ENCODE data around the gene CXorf38. TPM values are rescaled to one million over a fixed set of nuclear protein-coding genes. Genes with fewer than 3 reads are reported as not detected.
"Not testable (repeated sequence)": the region's sequence is repeated elsewhere in the genome, so short reads cannot be mapped to it uniquely, and the experiment has no call there.

The CXorf38 gene
- total RNA-seq, 2 experiments from 2014 or later = 26.6 to 26.7 TPM

DNA sequence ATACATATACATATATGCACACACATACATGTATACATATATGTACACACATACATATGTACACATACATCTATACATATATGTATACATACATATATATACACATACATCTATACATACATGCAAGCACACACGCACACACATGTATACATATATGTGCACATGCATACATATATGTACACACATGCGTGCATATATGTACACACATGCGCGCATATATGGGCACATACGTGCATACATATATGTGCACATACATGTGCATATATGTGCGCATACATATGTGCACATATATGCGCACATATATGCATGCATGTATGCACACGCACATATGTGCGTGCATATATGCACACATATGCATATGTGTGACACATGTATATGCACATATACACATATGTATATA lies 31.4 kb downstream of the CXorf38 start:
- Mint-ChIP-seq H3K36me3 (no peaks in the 10 kb centered on the region), H3K27me3 (no peaks in the 10 kb centered on the region), H3K4me3 (no peak overlapping the region), H3K9me3 (no peaks in the 10 kb centered on the region), H3K4me1 (no peaks in the 10 kb centered on the region), H3K27ac (no peak overlapping the region)
- ATAC-seq (ENCODE audit: low read depth) (no peak), DNase-seq (no peak)
- POLR2A ChIA-PET = no interaction called here

- POLR2A ChIA-PET = no interaction called here
- ATAC-seq (ENCODE audit: low read depth) = no peak
- Mint-ChIP-seq H3K4me3 (no peak overlapping the region), H3K27me3 (no peaks in the 10 kb centered on the region), H3K36me3 (no peaks in the 10 kb centered on the region), H3K4me1 (no peaks in the 10 kb centered on the region), H3K9me3 (no peaks in the 10 kb centered on the region), H3K27ac (no peak overlapping the region)
- DNase-seq = no peak
Measured at GRCh38 chrX:40612511-40612910, 34.9 kb downstream of the CXorf38 start.

DNA sequence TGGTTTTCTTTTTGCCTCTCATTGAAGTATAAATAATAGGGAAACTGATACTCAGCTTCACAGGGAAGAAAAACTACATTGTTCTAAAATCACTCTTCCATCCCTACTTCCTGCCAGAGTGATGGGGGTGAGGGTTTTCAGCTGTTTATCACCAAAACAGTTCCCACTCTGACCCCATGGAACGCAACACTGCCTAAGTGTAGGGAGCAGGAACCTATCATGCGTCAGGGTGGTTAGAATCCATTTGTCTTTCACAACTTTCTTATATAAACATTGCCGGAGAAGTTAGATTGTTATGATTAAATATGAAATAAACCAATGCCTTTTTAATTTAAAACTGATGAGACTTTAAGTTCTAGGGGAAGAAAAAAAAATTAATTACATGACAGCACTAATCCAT lies 40.0 kb downstream of the CXorf38 start:
- POLR2A ChIA-PET = no interaction called here
- Mint-ChIP-seq H3K9me3 (no peaks in the 10 kb centered on the region), H3K36me3 (peaks cover 4% of the 10 kb centered on the region), H3K4me3 (no peak overlapping the region), H3K4me1 (no peaks in the 10 kb centered on the region), H3K27me3 (no peaks in the 10 kb centered on the region), H3K27ac (no peak overlapping the region)
- DNase-seq = no peak
- no peak for ATAC-seq (ENCODE audit: low read depth)

DNA sequence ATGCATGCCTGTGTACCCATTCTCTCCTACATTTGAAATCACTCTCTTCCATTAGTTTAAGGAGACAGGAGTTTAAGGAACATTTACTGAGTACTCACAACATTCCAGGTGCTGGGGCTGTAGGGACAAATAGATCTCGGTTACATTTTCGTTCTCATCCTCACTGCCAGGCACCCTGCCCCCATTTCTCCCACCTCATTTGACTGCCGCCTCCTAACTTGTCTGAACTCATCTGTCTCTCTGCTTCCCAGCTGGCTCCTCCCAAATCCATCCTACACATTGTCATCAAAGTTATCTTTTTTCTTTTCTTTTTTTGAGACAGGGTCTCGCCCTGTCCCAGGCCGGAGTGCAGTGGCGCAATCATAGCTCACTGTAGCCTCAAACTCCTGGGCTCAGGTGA lies 43.9 kb downstream of the CXorf38 start:
- no peak overlapping the region for H3K27ac Mint-ChIP-seq
- no peaks in the 10 kb centered on the region for H3K27me3 Mint-ChIP-seq
- no peaks in the 10 kb centered on the region for H3K4me1 Mint-ChIP-seq
- no peak overlapping the region for H3K4me3 Mint-ChIP-seq
- H3K9me3 Mint-ChIP-seq = no peaks in the 10 kb centered on the region
- DNase-seq (no peak), ATAC-seq (ENCODE audit: low read depth) (no peak)
- peaks cover 16% of the 10 kb centered on the region for H3K36me3 Mint-ChIP-seq
- POLR2A ChIA-PET = no interaction called here

DNA sequence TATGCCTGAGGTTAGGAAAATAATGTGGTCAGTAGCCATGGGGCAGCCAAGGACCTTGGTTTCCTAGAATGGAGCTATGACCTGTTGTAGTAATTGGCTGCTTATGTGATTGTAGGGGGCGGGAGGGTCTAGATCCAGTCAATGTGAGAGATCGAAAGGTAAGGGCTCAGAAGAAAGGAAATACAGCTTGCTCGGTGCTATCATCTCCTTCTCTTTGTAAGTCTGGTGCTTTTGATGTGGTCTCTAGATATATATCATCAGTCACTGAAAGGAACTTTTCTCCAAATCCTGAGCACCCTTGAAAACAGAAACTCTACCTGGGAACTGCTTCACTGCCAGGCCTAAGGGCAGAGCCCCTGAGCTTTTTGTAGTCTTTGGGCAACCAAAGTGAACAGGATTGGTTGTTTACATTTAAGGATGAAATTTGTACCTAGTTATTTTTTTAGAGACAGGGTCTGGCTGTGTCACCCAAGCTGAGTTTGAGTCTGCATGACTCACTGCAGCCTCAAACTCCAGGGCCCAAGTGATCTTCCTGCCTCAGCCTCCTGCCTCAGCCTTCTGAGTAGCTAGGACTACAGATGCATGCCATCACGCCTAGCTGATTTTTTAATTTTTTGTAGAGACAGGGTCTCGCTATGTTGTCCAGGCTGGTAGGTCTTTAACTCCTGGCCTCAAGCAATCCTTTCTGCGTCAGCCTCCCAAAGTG lies 57.6 kb downstream of the CXorf38 start:
- POLR2A ChIA-PET = interaction anchor here (0.7 to 1.2 kb wide), 3 partner anchors 8 to 54 kb away, joined by 3 to 5 read pairs (median 4); partner anchors contain the start of gene ATP6AP2
- H3K9me3 Mint-ChIP-seq, DNase-seq, H3K27me3 Mint-ChIP-seq: not testable (repeated sequence)
- peak overlapping the region; percentile 41 for H3K4me3 Mint-ChIP-seq
- peak; percentile 96 for ATAC-seq (ENCODE audit: low read depth)
- peak overlapping the region; percentile 83 for H3K27ac Mint-ChIP-seq
- peaks cover 22% of the 10 kb centered on the region for H3K4me1 Mint-ChIP-seq
- peaks cover 10% of the 10 kb centered on the region for H3K36me3 Mint-ChIP-seq

GRCh38 chrX:40587623-40588022 lies 59.7 kb downstream of the CXorf38 start:
- H3K27ac Mint-ChIP-seq, H3K9me3 Mint-ChIP-seq, POLR2A ChIA-PET, H3K4me3 Mint-ChIP-seq, H3K36me3 Mint-ChIP-seq, DNase-seq, H3K27me3 Mint-ChIP-seq: not testable (repeated sequence)
- ATAC-seq (ENCODE audit: low read depth) = peak; percentile 23
- H3K4me1 Mint-ChIP-seq = peaks cover 32% of the 10 kb centered on the region

GRCh38 chrX:40582811-40583210 lies 64.5 kb downstream of the CXorf38 start:
- no peaks in the 10 kb centered on the region for H3K9me3 Mint-ChIP-seq
- H3K27me3 Mint-ChIP-seq = no peaks in the 10 kb centered on the region
- peaks cover 26% of the 10 kb centered on the region for H3K4me1 Mint-ChIP-seq
- POLR2A ChIA-PET = no interaction called here
- ATAC-seq (ENCODE audit: low read depth) = no peak
- no peak overlapping the region for H3K27ac Mint-ChIP-seq
- H3K4me3 Mint-ChIP-seq = no peak overlapping the region
- DNase-seq = no peak
- H3K36me3 Mint-ChIP-seq = peaks cover 5% of the 10 kb centered on the region

- not testable (repeated sequence) for H3K9me3 Mint-ChIP-seq; H3K27ac Mint-ChIP-seq; H3K36me3 Mint-ChIP-seq; ATAC-seq (ENCODE audit: low read depth); DNase-seq; H3K27me3 Mint-ChIP-seq
- POLR2A ChIA-PET = interaction anchor here (0.9 to 1.4 kb wide), 2 partner anchors 7 to 62 kb away, joined by 4 read pairs; no protein-coding TSS in a partner anchor
- Mint-ChIP-seq H3K4me3 (peak overlapping the region; percentile 77), H3K4me1 (peaks cover 23% of the 10 kb centered on the region)
Measured at GRCh38 chrX:40582178-40582577, 65.2 kb downstream of the CXorf38 start.

GRCh38 chrX:40581336-40581920 lies 65.9 kb downstream of the CXorf38 start:
- Mint-ChIP-seq H3K27ac (peak overlapping the region; percentile 64), H3K9me3 (no peaks in the 10 kb centered on the region), H3K36me3 (peaks cover 5% of the 10 kb centered on the region), H3K4me3 (peak overlapping the region; percentile 77), H3K4me1 (peaks cover 23% of the 10 kb centered on the region), H3K27me3 (no peaks in the 10 kb centered on the region)
- DNase-seq (no peak), ATAC-seq (ENCODE audit: low read depth) (no peak)
- POLR2A ChIA-PET = interaction anchor here (0.7 to 1.6 kb wide), 5 partner anchors 8 to 1775 kb away, joined by 3 to 8 read pairs (median 4); partner anchors contain the start of gene CXorf38

DNA sequence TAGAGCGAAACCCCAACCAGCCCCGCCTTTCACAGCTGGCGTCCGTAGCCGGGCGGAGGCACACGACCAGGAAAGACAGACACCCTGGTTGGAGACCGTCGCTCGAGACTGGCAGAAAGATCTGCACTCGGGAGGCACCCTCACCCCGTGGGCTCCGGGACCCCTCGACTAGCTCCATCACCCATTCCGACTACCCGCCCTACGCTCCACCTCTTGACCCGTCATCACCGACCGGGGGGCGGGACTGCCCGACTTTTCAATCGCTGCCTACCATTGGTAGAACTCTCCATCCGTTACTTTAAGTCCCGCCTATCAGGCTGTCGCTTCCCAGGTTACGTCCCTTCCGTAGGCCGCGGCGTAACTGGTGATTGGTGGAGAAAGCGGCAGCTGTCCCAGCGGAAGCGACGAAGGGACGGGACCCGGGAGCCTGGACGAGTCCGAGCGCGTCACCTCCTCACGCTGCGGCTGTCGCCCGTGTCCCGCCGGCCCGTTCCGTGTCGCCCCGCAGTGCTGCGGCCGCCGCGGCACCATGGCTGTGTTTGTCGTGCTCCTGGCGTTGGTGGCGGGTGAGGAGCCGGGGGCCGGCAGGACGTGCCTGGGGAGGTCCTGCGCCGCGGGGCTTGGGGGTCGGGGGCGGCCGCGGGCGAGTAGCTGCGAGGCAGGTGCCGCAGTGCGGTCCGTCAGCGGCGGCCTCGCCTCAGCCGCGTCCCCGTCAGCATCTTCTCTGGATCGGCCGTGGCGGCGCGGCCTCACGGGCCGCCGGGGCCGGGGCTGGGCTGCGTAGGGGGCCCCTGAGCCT lies 66.6 kb downstream of the CXorf38 start, which contains the start of gene ATP6AP2:
Gene ATP6AP2 (plus strand): TSS at position 434 of the 799 bp plus-strand sequence. CDS start 96 bp downstream, at position 530.
- no peaks in the 10 kb centered on the region for H3K9me3 Mint-ChIP-seq
- peak within 1 kb of the TSS; percentile 95 for H3K27ac Mint-ChIP-seq
- H3K36me3 Mint-ChIP-seq = peaks cover 5% of the 10 kb centered on the region
- DNase-seq (peak; percentile 82), ATAC-seq (ENCODE audit: low read depth) (peak; percentile 96)
- H3K4me1 Mint-ChIP-seq = peaks cover 19% of the 10 kb centered on the region
- POLR2A ChIA-PET = interaction anchor here (0.7 to 1.6 kb wide), 6 partner anchors 9 to 1774 kb away, joined by 3 to 8 read pairs (median 4); partner anchors contain the start of genes CXorf38 and USP9X
- no peaks in the 10 kb centered on the region for H3K27me3 Mint-ChIP-seq
- H3K4me3 Mint-ChIP-seq = peak within 1 kb of the TSS; percentile 88

GRCh38 chrX:40579900-40580536 lies 67.3 kb downstream of the CXorf38 start:
- Mint-ChIP-seq H3K27me3 (no peaks in the 10 kb centered on the region), H3K4me1 (peaks cover 19% of the 10 kb centered on the region), H3K27ac (peak overlapping the region; percentile 95), H3K9me3 (no peaks in the 10 kb centered on the region), H3K36me3 (peaks cover 2% of the 10 kb centered on the region), H3K4me3 (peak overlapping the region; percentile 88)
- ATAC-seq (ENCODE audit: low read depth) (no peak), DNase-seq (no peak)
- POLR2A ChIA-PET = interaction anchor here (1.0 to 1.6 kb wide), 4 partner anchors 9 to 505 kb away, joined by 3 to 8 read pairs (median 4); partner anchors contain the start of genes CXorf38 and USP9X

DNA sequence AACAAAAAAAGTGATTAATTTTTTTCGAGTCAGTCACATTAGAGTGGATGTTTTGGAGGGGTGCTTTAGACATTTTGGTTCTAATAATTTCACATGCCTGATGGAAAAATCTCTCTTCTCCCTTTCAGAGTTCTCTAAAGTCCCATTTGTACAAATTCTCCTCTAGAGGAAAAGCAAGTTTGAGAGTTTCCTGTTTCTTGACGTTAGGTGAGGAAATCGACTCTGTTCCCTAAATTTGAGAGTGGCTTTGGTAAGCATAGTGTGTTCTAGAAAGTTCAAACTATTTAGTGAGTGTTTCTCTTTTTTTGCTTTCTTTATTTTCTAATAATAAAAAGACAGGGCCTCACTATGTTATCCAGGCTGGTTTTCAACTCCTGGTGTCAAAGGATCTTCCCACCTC lies 68.2 kb downstream of the CXorf38 start:
- H3K9me3 Mint-ChIP-seq = no peaks in the 10 kb centered on the region
- H3K4me3 Mint-ChIP-seq = no peak overlapping the region
- peaks cover 21% of the 10 kb centered on the region for H3K4me1 Mint-ChIP-seq
- ATAC-seq (ENCODE audit: low read depth) (no peak), DNase-seq (no peak)
- H3K27ac Mint-ChIP-seq = no peak overlapping the region
- no peaks in the 10 kb centered on the region for H3K27me3 Mint-ChIP-seq
- peaks cover 2% of the 10 kb centered on the region for H3K36me3 Mint-ChIP-seq
- POLR2A ChIA-PET = no interaction called here
